Astrocyte of the hippocampus (primary cell): ENCODE results near the gene SLC27A4.

Source experiments
- DNase-seq: peaks from one replicate; pipeline ENCODE4 v3.0.0; 2011; ENCODE audit warnings: low read depth, low spot score

SLC27A4 gene

DNA sequence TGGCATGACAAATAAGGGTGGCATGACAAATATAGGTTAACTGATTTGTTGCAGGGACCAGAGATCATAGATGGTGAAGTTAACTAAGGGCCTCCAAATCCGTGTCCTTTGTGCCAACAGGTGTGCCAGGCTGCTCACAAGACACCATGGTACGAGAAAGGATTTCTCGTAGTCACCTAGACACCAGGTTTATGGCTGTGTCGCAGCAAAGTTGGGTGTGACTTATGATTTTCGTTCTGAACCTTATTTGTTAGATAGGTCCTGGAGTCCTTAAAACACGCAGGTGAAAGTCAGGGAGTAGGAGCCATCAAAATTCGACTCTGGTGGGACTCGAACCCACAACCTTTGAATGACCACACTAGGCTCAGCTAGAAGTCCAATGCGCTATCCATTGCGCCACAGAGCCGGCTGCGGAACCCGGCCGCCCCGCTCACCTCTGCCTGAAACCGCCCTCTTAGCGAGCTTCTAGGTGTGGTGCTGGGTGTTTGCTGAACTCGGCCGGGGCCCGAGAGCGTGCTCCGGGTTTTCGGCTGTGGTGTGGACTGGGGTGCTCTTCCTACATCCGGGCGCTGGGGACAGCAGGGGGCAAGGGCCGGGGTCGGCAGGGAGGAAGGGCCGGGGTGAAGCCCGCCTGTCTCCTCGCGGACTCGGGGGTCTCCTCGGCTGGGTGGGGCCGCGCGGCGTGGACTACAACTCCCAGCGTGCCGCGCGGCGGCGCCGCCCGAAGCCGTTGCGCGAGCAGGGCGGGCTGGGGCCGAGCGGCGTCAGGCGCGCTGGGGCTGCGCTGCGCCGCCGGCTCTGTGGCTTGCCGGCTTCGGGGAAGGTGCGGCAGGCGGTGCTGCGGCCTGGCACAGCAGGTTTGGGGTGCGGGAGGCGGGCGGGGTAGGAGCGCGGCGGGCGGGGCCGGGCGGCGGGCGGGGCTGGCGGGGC, at the start of gene SLC27A4:
SLC27A4 (plus strand) TSS at position 767 of the 930 bp plus-strand sequence. CDS start 2,606 bp downstream, outside the sequence.
- DNase-seq, result peak; percentile 93

DNA sequence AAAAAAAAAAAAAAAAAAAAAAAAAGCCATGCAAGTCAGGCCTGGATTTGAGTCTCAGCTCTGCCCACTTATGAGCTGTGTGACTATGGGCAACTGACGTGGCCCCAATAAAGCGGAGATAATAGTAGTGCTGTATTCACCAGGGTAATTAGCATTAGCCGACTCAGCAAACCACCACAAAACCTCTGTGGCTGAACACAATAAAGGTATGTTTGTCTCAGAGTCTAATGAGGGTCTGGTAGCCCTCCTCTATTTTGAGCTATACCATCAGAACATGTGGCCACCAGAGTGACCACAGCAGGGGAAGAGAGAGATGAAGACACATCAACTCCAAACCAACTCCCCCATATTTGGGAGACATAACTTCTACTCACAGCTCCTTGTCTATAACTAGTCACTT, 48.3 kb upstream of the SLC27A4 start:
- DNase-seq, result peak; percentile 18

DNA sequence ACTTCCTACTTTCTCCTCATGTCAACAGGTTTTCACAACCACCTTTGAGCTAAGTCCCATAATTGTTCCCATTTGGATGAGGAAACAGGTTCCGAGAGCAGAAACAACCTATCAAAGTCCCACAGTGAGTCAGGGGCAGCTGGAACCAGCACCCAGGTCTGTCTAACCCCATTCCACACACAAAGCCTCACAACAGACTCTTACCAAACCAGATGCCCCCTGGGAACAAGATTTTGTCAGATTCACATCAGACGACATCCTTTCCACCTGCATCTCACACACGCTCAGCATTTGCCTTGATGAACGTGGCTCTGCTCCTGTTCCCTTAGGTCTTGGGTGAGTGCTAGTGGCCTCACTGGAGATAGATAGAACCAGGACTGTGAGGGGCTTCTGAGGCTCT, 47.2 kb upstream of the SLC27A4 start:
- DNase-seq, result no peak

DNA sequence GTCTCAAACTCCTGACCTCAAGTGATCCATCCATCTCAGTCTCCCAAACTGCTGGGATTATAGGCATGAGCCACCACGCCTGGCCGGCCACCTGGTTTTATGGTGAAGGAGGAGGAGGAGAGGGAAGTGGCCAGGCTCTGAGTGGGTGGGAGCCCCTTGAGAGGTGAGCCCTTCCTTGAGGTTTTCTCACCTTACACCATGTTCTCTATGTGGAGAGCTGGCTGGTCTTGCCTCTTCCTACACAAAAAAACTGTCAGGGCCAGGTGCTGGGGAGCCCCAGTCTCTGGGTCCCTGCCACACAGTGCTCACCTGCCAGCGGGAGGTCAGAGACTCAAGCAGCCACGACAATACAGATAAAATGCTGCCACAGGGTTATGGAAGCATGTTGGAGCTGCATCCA, 46.2 kb upstream of the SLC27A4 start:
- no peak for DNase-seq

- no peak for DNase-seq
These were observed 43.7 kb upstream of the SLC27A4 start for GRCh38 chr9:128296340-128297220.

DNA sequence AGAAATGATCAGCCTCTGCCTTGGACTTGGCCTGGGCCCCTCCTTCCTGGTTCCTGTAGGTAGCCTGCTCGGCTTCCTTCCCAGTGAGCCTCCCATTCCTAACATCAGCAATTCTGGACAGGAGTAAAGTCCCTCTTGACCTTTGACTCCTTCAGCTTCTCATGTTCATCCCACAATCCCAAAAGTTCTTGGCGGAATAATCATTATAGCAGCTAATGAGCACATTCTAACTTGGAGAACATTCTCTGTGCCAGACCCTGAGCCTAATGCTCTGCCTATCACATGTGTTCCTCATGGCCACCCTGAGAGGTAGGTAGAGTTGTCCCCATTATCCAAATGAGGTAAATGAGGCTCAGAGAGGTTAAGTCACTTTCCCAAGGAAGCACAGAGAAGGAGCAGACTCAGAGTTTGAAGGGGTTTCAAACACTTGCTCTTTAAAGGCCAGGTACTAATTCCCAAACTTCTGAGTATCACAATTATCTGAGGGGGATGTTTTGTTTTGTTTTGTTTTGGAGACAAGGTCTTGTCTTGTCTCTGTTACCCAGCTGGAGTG, 43.0 kb upstream of the SLC27A4 start:
- no peak for DNase-seq

GRCh38 chr9:128298535-128299482, 41.5 kb upstream of the SLC27A4 start:
- no peak for DNase-seq

DNA sequence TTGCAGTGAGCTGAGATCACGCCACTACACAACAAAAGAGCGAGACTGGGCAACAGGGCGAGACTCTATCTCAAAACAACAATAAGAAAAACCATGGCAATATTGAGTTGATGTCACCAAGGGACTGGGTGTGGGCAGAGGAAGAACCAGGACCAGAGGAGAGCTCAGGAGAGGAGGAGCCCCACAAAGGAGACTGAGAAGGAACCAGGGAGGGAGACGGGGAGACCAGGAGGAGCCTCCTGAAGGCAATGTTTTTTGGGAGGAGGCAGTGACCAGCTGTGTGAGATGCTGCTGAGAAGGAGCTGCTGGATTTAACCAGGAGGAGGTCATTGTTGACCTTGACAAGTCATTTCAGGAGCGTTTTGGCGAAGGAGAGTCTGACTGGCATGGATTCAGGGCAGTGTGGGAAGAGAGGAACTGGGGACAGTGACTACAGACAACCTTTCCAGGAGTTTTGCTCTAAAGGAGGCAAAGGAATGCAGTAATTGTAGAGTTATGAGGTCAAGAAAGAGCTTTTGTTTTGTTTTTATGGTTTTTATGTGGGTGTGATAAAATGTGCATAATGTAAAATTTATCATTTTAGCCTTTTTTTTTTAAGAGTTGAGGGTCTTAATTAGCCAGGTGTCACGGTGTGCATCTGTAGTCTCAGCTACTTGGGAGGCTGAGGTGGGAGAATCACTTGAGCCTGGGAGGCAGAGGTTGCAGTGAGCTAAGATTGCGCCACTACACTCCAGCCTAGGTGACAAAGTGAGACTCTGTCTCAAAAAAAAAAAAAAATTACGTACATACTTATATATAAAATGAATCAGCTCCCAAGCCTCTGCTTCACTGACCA, 36.0 kb upstream of the SLC27A4 start:
- no peak for DNase-seq

DNA sequence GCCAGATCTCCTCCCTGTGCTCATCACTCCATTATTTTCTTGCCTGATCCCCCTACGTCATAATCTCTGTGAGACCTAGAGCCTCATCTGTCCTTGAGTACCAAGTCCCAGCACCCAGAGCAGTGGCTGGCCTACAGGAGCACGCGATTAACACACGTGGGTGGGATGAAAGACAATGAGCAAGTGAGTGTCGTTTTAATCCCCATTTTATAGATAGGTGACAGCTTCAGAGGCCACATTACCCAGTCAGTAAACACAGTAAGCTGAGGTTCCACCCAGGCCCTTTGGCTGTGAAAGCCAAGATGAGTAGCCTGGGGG, 35.4 kb upstream of the SLC27A4 start:
- DNase-seq, result no peak

GRCh38 chr9:128309551-128309950, 30.8 kb upstream of the SLC27A4 start:
- DNase-seq, result no peak

DNA sequence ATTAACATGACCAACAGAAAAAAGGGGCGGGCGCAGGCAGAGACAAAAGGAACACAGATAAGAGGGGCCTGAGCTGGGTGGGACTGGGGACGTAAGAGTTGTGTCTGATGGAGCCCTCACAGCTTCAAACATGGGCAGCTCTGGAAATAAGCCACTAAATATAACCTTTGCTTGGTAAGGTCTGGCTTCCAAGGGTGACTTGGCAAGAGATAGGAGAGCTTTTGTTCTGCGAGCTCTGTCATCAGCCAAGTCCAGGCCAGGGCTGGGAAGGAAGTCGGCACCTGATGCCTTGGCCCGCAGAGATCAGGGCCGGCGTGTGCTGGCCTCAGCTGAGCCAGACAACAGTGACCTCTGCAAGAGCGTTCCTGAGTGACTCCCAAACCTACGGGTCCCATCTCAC, 29.9 kb upstream of the SLC27A4 start:
- DNase-seq, result no peak

DNA sequence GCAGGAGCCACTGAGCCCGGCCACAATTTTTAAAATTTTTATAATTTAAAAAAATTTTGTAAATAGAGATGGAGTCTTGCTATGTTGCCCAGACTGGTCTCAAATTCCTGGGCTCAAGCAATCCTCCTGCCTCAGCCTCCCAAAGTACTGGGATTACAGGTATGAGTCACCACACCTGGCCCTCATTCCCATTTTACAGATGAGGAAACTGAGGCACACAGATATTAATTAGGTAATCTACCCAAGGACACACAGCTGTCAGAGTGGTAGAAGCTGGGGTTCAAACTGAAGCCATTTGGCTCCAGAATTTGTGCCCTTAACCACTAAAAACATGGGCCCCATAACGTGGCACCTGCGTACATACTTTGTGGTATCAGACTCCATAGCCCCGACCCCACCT, 25.6 kb upstream of the SLC27A4 start:
- DNase-seq, result no peak

- DNase-seq, result no peak
These were observed 23.9 kb upstream of the SLC27A4 start for GRCh38 chr9:128316421-128316820.

DNA sequence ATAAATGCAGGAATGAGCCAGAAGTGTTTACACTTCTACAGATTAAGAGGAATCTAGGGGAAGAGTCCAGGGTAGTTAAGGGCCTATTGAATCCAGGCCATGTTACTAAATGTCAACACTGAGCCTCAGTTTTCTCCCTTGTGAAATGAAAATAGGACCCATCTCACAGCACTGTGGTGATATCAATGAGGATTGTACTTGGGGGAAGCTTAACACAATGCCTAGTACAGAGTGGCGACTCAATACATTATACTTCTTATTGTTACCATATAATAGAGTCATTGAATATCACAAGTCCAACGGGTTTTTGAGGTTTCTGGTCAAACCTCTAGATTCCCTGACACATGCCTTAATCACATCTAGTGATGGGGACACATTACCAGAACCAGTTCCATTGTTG, 22.7 kb upstream of the SLC27A4 start:
- no peak for DNase-seq

GRCh38 chr9:128321343-128321742, 19.0 kb upstream of the SLC27A4 start:
- DNase-seq, result no peak

- no peak for DNase-seq
These were observed 18.4 kb upstream of the SLC27A4 start for GRCh38 chr9:128321879-128322403.

DNA sequence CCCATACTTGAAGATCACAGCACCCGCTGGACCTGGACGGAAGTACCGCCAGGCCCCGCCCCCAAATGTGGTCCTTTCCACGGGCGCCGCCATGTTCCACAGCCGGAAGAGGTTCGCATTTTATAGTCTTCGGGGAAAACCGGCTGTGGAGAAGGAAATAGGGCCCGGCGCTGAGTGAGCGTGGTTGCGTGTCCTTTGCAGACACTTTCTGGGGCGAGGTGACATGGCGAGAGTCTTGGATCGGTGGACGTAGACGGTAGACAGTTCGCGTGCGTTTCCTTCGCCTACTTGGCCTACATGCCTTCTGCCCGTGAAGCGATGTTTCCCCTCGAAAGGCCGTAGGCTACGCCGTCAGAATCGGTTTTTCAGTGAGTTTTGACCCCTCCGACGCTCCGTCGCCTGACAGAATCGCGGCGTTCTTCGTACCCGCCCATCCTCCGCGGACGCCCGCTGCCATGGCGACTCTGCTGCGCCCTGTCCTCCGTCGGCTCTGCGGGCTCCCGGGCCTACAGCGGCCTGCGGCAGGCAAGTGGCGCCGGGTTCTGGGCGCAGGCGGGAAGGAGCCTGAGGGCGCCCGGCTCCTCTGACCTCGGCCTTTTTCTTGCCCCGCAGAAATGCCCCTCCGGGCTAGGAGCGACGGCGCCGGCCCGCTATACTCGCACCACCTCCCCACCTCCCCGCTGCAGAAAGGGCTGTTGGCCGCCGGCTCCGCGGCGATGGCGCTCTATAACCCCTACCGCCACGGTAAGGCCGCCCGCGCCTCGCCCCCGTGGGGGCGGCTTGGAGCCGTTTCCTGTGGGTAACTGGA, 17.7 kb upstream of the SLC27A4 start, which contains the start of the genes COQ4 and TRUB2:
COQ4 (plus strand) TSS at position 436 of the 808 bp plus-strand sequence; CDS start at position 456, 20 bp downstream.
TRUB2 (minus strand) TSS at position 44 of the 808 bp plus-strand sequence; CDS start at position 5, 39 bp downstream.
- DNase-seq, result peak; percentile 97

- DNase-seq, result no peak
These were observed 17.1 kb upstream of the SLC27A4 start for GRCh38 chr9:128323212-128323730.

DNA sequence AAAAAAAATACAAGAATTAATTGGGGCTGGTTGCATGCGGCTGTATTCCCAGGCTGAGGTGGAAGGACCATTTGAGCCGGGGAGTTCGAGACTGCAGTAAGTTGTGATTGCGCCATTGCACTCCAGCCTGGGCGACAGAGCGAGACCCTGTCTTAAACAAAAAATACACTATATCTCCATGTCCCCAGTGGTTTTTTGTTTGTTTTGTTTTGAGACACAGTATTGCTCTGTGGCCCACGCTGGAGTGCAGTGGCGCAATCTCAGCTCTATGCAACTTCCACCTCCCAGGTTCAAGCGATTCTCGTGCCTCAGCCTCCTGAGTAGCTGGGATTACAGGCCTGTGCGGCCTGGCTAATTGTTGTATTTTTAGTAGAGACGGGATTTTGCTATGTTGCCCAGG, 16.5 kb upstream of the SLC27A4 start:
- DNase-seq, result no peak
